Muscle layer of duodenum (tissue), 2 donors: ENCODE measurements around the gene TRIP4.

Source experiments
- H3K27ac ChIP-seq: one replicate; pipeline ENCODE4 v1.7.0; 2013; ENCODE audit warnings: mild to moderate bottlenecking, low read length
- H3K27me3 ChIP-seq: one replicate; pipeline ENCODE4 v1.7.0; 2013; ENCODE audit warnings: low read depth, mild to moderate bottlenecking, control low read depth, low read length
- H3K36me3 ChIP-seq, 2 donors: one replicate each; pipeline ENCODE4 v1.7.0; 2013; ENCODE audit warnings: low read length in 2 of 2, control low read depth in 1 of 2, mild to moderate bottlenecking in 1 of 2; ENCODE audit not compliant: insufficient read depth in 2 of 2, control insufficient read depth in 1 of 2
- H3K4me1 ChIP-seq, 2 donors: one replicate each; pipeline ENCODE4 v1.7.0; 2013; ENCODE audit warnings: low read length in 2 of 2, mild to moderate bottlenecking in 2 of 2, control low read depth in 1 of 2, moderate library complexity in 1 of 2; ENCODE audit not compliant: insufficient read depth in 2 of 2, control insufficient read depth in 1 of 2
- H3K4me3 ChIP-seq, 2 donors: one replicate each; pipeline ENCODE4 v1.7.0; 2013; ENCODE audit warnings: low read length in 2 of 2, low read depth in 1 of 2, mild to moderate bottlenecking in 1 of 2
- H3K9me3 ChIP-seq, 2 donors: one replicate each; pipeline ENCODE4 v1.7.0; 2013; ENCODE audit warnings: low read length in 2 of 2, control low read depth in 1 of 2, mild to moderate bottlenecking in 1 of 2; ENCODE audit not compliant: control insufficient read depth in 1 of 2
- donor health status: healthy.

Gene TRIP4

DNA sequence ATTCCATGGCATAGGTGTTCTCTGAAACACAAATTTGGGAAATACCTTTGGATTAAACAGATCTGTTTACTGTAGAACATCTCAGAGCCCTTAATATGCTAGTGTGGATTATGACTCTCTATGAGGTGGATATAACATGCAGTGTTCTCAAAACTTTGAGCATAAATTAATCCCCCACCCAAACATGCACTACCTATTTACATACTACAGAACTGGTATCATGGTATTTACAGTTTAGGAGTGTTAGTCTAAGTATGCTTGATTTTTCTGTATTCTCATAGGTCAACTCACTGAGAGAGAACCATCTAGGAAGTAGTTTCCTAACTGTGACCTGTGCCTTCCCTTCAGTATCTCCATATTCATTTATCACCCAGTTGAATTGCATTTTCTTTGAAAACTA is 41.8 kb downstream of the TRIP4 start:
- Histone ChIP-seq H3K9me3 (no peaks in the 10 kb centered on the region), H3K27me3 (no peaks in the 10 kb centered on the region), H3K36me3 (peaks cover 15 to 22% of the 10 kb centered on the region in 2 donors), H3K4me3 (no peak overlapping the region), H3K4me1 (peaks cover 0 to 3% of the 10 kb centered on the region in 2 donors), H3K27ac (no peak overlapping the region)

DNA sequence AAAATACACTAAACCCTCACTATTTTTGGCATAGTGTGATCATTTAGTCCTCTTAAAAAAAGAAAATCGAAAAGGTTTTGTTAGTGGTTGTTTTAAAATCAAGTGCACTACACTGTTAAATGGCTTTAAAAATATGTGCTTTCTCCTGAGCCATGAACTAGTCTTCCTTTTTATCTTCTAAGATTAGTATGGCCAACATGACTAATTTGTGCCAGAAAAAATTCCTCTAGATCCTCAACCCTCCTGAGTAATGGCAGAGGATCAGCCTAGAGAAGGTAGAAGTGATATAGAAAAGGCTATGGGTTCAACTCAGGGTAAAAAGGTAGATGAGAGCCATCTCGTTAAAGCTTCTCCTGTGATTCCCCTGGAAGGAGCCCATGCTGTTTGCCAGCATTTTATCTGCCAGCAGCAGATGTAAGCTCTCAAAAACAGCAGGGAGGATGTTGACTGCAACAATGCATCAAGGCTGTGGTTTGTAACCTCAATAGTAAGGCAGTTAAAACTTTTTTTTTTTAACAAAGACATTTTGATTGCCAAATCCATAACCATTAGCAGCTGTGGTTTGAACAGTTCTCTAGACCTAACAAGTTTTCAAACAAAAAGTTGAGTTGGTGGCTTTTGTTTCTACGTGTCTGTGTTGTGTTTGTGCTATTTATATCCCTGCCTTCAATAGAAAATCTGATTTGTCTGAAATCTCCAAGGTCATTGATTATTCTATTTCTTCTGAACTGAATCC is 42.5 kb downstream of the TRIP4 start:
- H3K27ac ChIP-seq, result peak overlapping the region; percentile 8
- H3K4me1 ChIP-seq, result peaks cover 0 to 3% of the 10 kb centered on the region in 2 donors
- H3K4me3 ChIP-seq, result no peak overlapping the region
- no peaks in the 10 kb centered on the region for H3K27me3 ChIP-seq
- no peaks in the 10 kb centered on the region for H3K9me3 ChIP-seq
- H3K36me3 ChIP-seq, result peaks cover 12 to 16% of the 10 kb centered on the region in 2 donors

DNA sequence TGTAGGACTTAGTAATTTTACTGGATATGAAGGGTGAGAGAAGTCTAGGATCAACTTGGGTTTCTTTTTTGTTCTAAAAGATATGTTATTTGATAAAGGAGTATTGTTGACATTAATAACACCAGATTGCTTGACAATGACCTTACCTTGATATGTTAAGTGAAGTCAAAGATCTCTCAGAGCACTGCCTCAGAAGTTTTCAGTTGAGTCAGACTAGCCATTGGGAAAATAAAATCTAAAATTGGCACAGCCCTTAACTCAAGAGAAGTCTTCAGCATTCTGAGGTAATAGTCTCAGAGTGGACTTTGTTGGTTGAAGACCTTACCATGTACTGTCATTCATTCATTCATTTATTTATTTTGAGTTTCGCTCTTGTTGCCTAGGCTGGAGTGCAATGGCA is 50.3 kb downstream of the TRIP4 start:
- Histone ChIP-seq H3K36me3 (no peaks in the 10 kb centered on the region), H3K4me3 (no peak overlapping the region), H3K4me1 (peaks cover 0 to under 1% of the 10 kb centered on the region in 2 donors), H3K27me3 (no peaks in the 10 kb centered on the region), H3K9me3 (no peaks in the 10 kb centered on the region), H3K27ac (no peak overlapping the region)

DNA sequence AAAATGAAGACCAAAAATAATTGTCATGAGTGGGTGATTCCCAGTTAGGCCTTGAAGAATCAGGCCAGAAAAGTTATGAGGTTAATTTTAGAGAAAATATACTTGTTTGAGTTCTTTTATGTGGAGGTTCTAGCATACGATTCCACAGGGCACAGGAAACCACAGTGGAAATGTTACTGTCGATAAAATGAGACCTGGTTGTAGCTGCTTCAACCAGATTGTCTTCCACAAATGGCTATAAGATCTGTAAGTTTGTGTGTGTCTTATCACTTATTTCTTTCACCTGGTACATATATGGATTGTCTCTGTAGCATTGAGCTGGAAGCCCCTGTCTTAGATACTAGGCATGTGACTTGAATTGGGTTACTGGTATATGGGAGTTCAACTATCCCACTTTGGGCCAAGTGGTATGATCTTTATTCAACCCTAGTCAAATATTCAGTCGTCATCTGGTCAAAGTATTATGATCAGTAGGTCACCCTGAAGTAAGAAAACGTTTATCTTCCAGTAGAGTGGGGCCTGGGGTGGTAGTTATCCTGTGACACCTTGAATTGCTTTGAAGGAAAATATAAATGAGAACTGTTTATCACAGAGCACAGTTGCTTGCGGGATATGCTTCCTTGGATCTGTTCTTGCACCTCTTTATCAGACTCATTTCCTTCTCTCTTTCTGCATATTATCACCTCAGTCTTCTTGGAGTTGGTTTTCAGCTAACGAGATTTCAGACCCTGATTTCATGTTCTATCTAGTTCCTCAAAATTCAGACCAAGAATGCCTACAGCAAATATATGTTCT is 51.2 kb downstream of the TRIP4 start:
- Histone ChIP-seq H3K36me3 (no peaks in the 10 kb centered on the region), H3K27me3 (no peaks in the 10 kb centered on the region), H3K4me3 (no peak overlapping the region), H3K4me1 (peaks cover 0 to 7% of the 10 kb centered on the region in 2 donors), H3K9me3 (no peaks in the 10 kb centered on the region), H3K27ac (no peak overlapping the region)

DNA sequence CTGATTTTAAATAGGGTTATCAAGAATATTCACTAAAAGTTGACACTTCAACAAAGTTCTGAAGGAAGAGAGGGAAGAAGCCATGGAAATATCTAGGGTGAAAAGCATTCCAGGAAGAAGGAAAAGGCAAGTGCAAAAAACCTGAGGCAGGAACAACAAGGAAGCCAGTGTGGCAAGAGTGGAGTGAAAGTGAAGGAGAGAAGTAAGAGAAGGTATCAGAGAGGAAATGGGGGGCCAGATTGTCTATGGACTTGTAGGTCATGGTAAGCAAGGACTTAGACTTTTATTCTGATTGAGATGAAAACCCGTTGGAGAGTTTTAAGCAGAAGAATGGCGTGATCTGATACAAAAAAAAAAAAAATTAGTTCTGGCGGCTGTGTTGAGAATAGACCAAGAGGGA is 54.2 kb downstream of the TRIP4 start:
- H3K4me1 ChIP-seq, result peaks cover 5 to 7% of the 10 kb centered on the region in 2 donors
- no peaks in the 10 kb centered on the region for H3K27me3 ChIP-seq
- H3K36me3 ChIP-seq, result peaks cover 3 to 4% of the 10 kb centered on the region in 2 donors
- no peaks in the 10 kb centered on the region for H3K9me3 ChIP-seq
- H3K4me3 ChIP-seq, result no peak overlapping the region
- H3K27ac ChIP-seq, result no peak overlapping the region

DNA sequence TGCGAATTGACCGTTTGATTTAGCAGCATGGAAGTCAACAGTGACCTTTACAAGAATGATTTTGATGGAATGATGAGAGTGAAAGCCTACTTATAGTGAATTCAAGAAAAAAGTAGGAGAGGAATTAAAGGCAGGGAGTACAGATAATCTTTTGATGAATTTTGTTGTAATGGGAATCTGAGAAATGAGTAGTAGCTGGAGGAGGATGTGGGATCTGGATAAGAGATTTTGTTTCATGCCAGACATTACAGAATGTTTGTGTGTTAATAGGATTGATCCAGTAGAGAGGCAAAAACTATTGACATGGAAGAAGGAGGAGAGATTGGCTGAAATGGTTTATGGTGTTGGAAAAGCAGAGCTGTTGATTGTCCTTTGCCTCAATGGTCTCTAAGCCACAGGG is 55.4 kb downstream of the TRIP4 start:
- no peak overlapping the region for H3K27ac ChIP-seq
- no peaks in the 10 kb centered on the region for H3K9me3 ChIP-seq
- peaks cover 5 to 7% of the 10 kb centered on the region in 2 donors for H3K4me1 ChIP-seq
- no peak overlapping the region for H3K4me3 ChIP-seq
- no peaks in the 10 kb centered on the region for H3K27me3 ChIP-seq
- H3K36me3 ChIP-seq, result peaks cover 5 to 12% of the 10 kb centered on the region in 2 donors

DNA sequence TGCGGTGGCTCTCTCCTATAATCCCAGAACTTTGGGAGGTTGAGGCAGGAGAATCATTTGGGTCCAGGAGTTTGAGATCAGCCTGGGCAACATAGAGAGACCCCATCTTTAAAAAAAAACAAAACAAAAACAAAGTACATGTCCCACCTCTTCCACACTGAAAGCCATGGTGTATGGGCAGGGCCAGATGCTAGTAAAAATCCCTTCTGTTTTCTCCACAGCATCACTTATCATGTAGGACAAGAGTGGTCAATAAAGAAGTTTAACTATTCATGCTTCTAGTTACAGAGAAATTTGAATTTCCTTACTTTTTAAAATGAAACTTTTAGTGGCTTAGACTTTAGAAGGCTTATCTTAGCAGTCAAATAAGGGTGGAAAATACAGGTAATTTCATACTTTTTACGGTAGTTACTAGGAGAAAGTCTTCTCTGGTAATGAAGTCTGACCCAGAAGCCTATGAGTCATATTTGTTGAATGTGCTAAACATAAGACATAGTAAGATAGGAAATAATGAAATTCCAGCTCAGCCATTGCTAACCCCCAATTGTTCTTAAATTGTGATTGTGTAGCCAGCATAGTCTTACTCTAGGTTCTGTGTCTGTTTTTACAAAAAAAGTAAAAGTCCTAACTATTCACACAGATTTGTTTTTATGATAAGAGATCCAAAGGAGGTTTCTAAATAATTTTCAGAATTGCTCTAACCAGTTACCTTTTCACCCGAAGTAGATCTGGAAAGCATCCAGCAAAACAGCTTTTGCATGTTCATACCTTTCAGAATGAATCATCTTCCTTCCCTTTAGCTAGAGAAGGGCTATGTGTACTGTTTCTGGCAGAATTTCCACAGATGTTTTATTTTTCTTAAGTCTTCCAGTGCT is 56.3 kb downstream of the TRIP4 start:
- Histone ChIP-seq H3K4me1 (peaks cover 5 to 7% of the 10 kb centered on the region in 2 donors), H3K36me3 (peaks cover 12 to 21% of the 10 kb centered on the region in 2 donors), H3K4me3 (no peak overlapping the region), H3K27ac (peak overlapping the region; percentile 22), H3K27me3 (no peaks in the 10 kb centered on the region), H3K9me3 (no peaks in the 10 kb centered on the region)

DNA sequence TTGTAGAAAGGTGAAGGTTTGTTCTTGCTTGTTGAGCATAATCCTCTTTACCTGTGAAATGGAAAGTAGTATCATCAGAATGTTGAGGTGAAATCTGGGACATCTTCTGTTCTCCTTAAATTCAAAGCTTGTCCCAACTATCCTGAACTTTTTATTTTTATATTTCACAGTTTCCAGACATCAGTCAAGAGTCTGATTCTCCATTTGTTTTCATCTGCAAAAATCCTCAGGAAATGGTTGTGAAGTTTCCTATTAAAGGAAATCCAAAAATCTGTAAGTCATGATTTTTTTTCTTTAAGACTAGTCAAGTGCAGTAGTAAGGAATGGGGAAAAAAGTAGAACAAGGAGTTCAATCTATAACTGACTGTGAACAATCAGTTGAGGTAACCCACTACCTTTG is 57.2 kb downstream of the TRIP4 start:
- Histone ChIP-seq H3K9me3 (no peaks in the 10 kb centered on the region), H3K36me3 (peaks cover 16 to 22% of the 10 kb centered on the region in 2 donors), H3K27ac (no peak overlapping the region), H3K4me1 (peaks cover 5 to 7% of the 10 kb centered on the region in 2 donors), H3K4me3 (no peak overlapping the region), H3K27me3 (no peaks in the 10 kb centered on the region)

DNA sequence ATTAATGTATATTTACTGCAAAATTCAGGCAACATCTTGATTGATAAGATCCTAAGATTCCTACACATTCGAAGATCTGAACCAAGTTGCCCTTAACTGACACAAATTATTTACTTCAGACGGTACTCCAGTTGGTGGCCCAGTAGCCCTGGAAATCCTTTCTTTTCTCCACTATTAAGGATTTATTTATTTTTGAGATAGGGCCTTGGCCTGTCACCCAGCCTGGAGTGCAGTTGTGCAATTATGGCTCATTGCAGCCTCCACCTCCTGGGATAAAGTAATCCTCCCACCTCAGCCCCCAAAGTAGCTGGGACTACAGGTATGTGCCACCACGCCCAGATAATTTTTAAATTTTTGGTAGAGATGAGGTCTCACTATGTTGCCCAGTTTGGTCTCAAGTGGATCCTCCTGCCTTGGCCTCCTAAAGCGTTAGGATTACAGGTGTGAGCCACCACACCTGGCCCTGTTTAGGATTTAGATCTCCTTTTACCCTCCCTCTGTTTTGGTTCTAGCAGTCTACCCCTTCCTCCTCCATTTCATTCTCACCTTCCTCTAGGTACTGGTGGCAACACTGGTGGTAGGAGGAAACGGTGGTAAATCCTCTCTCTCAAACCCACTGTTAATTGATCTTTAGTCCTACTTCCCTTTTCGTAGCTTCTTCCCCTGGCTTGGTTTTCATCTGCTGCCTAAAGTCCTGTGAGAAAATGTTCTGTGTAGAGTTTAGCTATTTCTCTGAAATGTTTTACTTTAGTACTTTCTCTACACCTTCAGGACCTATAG is 60.1 kb downstream of the TRIP4 start:
- peaks cover 7% of the 10 kb centered on the region in 2 donors for H3K4me1 ChIP-seq
- H3K36me3 ChIP-seq, result peaks cover 17 to 25% of the 10 kb centered on the region in 2 donors
- H3K9me3 ChIP-seq, result no peaks in the 10 kb centered on the region
- H3K27me3 ChIP-seq, result no peaks in the 10 kb centered on the region
- H3K27ac ChIP-seq, result no peak overlapping the region
- no peak overlapping the region for H3K4me3 ChIP-seq

DNA sequence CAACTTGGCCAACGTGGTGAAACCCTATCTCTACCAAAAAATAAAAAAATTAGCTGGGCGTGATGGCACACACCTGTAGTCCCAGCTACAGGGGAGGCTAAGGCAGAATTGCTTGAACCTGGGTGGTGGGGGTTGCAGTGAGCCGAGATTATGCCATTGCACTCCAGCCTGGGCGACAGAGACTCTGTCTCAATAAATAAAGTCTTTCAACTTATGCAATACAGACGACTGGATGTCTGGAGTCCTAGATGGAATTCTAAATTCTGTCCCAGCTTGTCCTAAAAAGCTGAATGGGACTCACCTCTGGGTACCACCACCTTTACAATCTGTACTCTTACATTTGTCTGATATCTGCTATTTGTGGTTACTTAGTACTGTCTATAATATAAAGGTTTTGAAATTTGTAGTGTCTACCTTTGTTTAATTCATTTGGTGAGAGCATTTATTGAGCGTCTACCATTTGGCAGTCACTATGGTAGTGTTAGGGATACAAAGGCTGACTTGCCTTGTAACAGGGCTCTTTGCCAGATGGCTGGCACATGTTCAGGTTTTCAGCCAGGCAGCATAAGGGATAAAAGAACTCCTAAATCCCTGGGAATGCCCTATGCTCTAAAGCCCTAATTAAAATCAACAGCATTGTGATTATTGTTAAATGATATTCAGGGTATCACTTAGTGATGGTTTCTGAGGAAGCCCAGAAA is 65.5 kb downstream of the TRIP4 start:
- H3K4me1 ChIP-seq, result peaks cover 5 to 40% of the 10 kb centered on the region in 2 donors
- H3K36me3 ChIP-seq, result peaks cover 11% of the 10 kb centered on the region in 2 donors
- no peaks in the 10 kb centered on the region for H3K9me3 ChIP-seq
- no peak overlapping the region for H3K4me3 ChIP-seq
- H3K27me3 ChIP-seq, result no peaks in the 10 kb centered on the region
- no peak overlapping the region for H3K27ac ChIP-seq
